Subcutaneous adipose tissue (tissue), 4 donors: ENCODE results near the gene NUF2. TPM values are rescaled to one million over a fixed set of nuclear protein-coding genes. Genes with fewer than 3 reads are reported as not detected.

Experiments used
- CTCF ChIP-seq: fragments of 450-650 bp; IDR thresholded peaks from one replicate; pipeline ENCODE4 v1.5.1; 2016; ENCODE audit warnings: low read depth, mild to moderate bottlenecking, control low read depth, antibody characterized with exemption, moderate library complexity
- total RNA-seq, 4 donors: library from RNA; depleted of rRNA; stranded (reverse); fragments of >200 nt; gene quantifications; one replicate each; pipeline ENCODE4 v1.1.0, GENCODE V29; 2016

NUF2 gene
- 1 to 10 TPM in 2 of 4 donors, under 1 TPM in 1, not detected in 1; 0.57 to 2.0 (median 1.1) TPM for total RNA-seq

GRCh38 chr1:163321311-163322305 is at the start of gene NUF2:
Gene NUF2, plus strand, starts transcription at chr1:163321954. Its CDS starts 4,098 bp downstream, at chr1:163326052.
- no peak for TF ChIP-seq CTCF

- TF ChIP-seq CTCF = no peak
These were observed 47.9 kb upstream of the NUF2 start for GRCh38 chr1:163273766-163274441.

- TF ChIP-seq CTCF = no peak
These were observed 46.5 kb upstream of the NUF2 start for GRCh38 chr1:163275222-163275621.

GRCh38 chr1:163278602-163279001 is 43.2 kb upstream of the NUF2 start:
- no peak for TF ChIP-seq CTCF

- no peak for TF ChIP-seq CTCF
These were observed 31.6 kb upstream of the NUF2 start for GRCh38 chr1:163290025-163290640.

GRCh38 chr1:163291461-163291860 is 30.3 kb upstream of the NUF2 start:
- no peak for TF ChIP-seq CTCF

- TF ChIP-seq CTCF = no peak
These were observed 25.8 kb upstream of the NUF2 start for GRCh38 chr1:163295949-163296348.
